HS-27A (cell line): Measurements from ENCODE around the gene LRRC14B.
"Not testable (repeated sequence)": the region's sequence is repeated elsewhere in the genome, so short reads cannot be mapped to it uniquely, and the experiment has no call there.

Experiments
- DNase-seq: peaks from one replicate; pipeline ENCODE4 v3.0.0-alpha.2; 2012; ENCODE audit warnings: low read depth, missing footprints

LRRC14B gene

GRCh38 chr5:241045-241669, 49.9 kb downstream of the LRRC14B start:
- not testable (repeated sequence) for DNase-seq

DNA sequence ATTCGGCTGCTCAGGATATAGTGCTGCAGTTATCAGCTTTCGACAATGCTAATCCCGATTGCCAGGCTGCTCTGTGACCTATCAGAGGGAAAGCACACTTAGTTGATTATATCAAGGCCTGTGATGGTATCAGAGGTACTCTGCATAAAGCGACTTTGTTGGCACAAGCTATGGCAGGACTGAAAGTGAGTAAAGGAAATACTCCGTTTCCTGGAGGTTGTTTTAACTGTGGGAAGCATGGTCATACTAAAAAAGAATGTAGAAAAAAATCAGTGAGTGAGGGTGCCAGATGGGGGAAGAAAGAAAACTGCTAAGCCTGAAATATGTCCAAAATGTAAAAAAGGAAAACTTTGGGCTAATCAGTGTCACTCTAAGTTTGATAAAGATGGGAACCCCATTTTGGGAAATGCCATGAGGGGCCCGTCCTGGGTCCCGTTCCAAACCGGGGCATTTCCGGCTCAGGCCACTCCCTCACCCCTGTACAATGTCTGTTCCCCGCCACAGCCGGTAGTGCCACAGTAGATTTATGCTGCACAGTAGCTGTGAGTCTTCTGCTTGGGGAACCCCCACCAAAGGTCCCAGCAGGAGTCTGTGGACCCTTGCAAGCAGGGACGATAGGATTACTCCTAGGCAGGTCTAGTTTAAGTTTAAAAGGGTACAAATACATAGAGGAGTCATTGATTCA, 52.5 kb downstream of the LRRC14B start:
- DNase-seq: not testable (repeated sequence)

- DNase-seq: not testable (repeated sequence)
Measured at GRCh38 chr5:245717-246116, 54.4 kb downstream of the LRRC14B start.
